Astrocyte of the cerebellum (primary cell): ENCODE data around the gene ZNF628.

ENCODE experiments used
- DNase-seq: peaks from one replicate; pipeline ENCODE4 v3.0.0-alpha.2; 2011; ENCODE audit warnings: low read depth
- H3K4me3 ChIP-seq: 2 replicates; pipeline ENCODE4 v1.5.1; 2011; ENCODE audit warnings: mild to moderate bottlenecking, low read depth, low read length, moderate library complexity
- CTCF ChIP-seq: IDR thresholded peaks from 2 replicates; pipeline ENCODE4 v1.5.1; 2012; ENCODE audit warnings: low read length, low read depth, moderate library complexity, mild to moderate bottlenecking; ENCODE audit errors: missing control alignments
- in situ Hi-C: cut with HindIII; loops from 2 replicates; pipeline ENCODE4 v1.10.0; 2017; ENCODE audit warnings: low sequenced_read_pairs

Gene ZNF628

GRCh38 chr19:55487924-55488687, 11.7 kb downstream of the ZNF628 start, which contains the start of gene SSC5D:
SSC5D (plus strand) TSS chr19:55488436; CDS start chr19:55488590, 154 bp downstream.
- TF ChIP-seq CTCF: no peak
- no peak for DNase-seq
- peak within 1 kb of the TSS; percentile 30 for H3K4me3 ChIP-seq
- in situ Hi-C loops: no loop called here

GRCh38 chr19:55488986-55489710, 12.7 kb downstream of the ZNF628 start:
- in situ Hi-C loops: no loop called here
- TF ChIP-seq CTCF: no peak
- DNase-seq: no peak
- H3K4me3 ChIP-seq: no peak overlapping the region

DNA sequence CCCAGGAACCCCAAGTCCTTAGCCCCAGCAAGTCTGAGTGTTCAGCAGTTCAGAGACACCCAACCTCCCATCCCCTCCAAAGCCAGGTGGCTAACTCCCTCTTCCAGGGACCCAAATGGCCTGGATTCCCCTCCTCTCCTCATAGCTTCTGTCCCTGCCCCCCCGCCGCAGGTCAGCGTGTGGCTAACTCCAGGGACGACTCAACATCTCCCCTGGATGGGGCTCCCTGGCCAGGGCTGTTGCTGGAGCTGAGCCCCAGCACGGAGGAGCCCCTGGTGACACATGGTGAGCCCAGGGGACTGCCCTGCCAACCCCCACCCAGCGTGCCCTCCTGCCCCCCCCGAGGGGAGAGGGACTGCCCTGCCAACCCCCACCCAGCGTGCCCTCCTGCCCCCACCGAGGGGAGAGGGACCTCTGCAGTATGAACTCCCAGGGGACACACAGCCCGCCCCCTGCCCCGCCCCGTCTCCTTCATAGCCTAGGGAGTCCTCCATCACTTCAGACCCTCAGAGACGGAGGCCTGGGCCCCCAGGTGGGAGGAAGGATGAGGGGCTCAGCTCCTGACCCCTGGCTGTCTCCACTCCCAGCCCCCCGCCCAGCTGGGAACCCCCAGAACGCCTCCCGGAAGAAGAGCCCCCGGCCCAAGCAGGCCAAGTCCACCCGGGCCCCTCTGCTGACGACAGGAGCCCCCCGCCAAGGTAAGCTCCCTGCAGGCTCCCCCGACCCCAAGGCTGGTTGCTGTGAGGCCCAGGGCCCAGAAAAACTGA, 13.5 kb downstream of the ZNF628 start:
- no peak for DNase-seq
- no peak for TF ChIP-seq CTCF
- in situ Hi-C loops: no loop called here
- no peak overlapping the region for H3K4me3 ChIP-seq

DNA sequence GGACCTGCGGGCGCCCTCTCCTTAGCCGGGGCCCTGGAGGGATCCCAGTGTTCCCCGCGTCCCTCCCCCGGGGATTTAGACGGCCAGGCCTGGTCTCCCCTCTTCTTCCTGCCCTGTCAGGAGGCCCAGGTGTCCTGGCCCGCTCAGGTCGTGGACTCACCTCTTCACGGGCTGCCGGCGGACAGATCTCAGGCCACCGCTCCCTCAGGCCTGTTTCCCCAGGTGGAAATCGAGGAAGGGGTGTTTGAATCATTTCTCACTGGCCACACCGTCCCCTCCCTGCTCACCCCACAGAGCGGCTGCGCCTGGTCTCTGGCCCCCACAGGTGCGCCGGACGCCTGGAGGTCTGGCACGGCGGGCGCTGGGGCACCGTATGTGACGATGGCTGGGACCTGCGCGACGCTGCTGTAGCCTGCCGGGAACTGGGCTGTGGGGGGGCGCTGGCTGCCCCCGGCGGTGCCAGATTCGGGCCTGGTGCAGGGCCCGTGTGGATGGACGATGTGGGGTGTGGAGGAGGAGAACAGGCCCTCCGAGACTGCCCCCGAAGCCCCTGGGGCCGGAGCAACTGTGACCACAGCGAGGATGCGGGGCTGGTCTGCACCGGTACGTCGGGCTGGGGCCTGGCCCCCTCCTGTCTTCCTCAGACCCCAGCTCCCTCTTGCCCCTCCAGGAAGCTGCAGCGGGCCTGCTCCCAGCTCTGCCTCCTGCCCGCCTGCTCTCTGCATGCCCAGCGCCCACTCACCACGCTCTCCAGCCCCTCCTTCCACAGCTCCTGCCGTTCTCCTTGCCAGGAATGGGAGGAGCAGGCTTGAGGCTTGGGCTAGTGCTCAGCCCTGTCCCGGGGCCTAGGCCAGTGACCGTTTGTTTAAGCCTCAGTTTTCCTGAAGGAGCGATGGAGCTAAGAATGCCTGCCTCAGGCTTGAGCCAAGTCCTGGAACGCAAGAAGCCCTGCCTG, 14.3 kb downstream of the ZNF628 start:
- TF ChIP-seq CTCF: no peak
- no peak for DNase-seq
- no peak overlapping the region for H3K4me3 ChIP-seq
- in situ Hi-C loops: no loop called here

DNA sequence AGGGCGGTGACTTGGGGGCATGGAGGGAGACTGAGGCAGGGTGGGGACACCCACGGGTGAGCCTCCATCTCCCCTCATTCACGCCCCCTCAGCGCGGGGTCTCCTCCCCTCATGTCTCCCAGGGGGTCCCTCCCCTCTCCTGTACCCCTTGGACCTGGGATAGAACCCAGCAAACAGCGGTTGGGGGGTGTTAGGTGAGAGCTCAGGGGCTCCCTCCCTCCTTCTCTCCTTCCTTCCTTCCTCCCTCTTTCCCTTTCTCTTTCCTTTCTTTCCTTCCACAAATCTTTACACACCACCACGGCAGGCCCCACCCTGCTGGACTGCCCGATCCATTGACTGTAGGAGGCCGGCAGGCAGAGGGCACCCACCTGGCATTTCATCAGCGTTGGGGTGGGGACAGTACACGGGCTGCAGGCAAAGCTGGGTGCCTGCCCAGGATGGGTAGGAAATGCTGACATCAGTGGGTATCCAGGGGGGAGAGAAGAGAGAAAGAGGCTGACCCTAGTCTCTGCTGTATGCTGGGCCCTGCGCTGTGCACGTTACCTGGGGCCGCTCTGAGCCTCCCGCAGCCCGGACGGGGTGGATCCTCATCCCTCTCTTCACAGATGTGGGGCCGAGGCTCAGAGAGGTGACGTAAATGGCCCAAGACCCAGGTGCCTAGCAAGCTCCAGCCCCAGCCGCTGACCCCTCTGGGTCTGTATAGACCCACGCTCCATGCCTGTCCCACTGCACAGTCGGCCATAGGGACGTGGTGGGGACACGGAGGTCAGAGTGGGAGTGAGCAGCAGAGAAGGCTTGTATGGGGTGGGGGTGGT, 15.3 kb downstream of the ZNF628 start:
- H3K4me3 ChIP-seq: no peak overlapping the region
- TF ChIP-seq CTCF: no peak
- DNase-seq: no peak
- in situ Hi-C loops: no loop called here
